ENCODE results near the gene ENGASE.
"Not testable (repeated sequence)": the region's sequence is repeated elsewhere in the genome, so short reads cannot be mapped to it uniquely, and the experiment has no call there.

ENGASE gene

GRCh38 chr17:79074649-79075445, at the start of gene ENGASE:
TSS of gene ENGASE (plus strand) at chr17:79074824. CDS start at chr17:79074945, 121 bp downstream.
- peak; percentile 78 to 80 for DNase-seq (ENCODE audit: low read depth in 2 of 2)

- no peak for DNase-seq (ENCODE audit: low read depth in 2 of 2)
Observed at GRCh38 chr17:79024901-79025737, 49.5 kb upstream of the ENGASE start.

- no peak for DNase-seq (ENCODE audit: low read depth in 2 of 2)
Observed at GRCh38 chr17:79026376-79027273, 48.0 kb upstream of the ENGASE start.

GRCh38 chr17:79027274-79027924, 47.2 kb upstream of the ENGASE start:
- DNase-seq (ENCODE audit: low read depth in 2 of 2), result no peak

GRCh38 chr17:79027925-79028491, 46.6 kb upstream of the ENGASE start:
- DNase-seq (ENCODE audit: low read depth in 2 of 2), result no peak

GRCh38 chr17:79028496-79029326, 45.9 kb upstream of the ENGASE start:
- DNase-seq (ENCODE audit: low read depth in 2 of 2), result no peak

- DNase-seq (ENCODE audit: low read depth in 2 of 2), result no peak
Observed at GRCh38 chr17:79029327-79030009, 45.2 kb upstream of the ENGASE start.

- not testable (repeated sequence) for DNase-seq (ENCODE audit: low read depth in 2 of 2)
Observed at GRCh38 chr17:79030636-79031035, 44.0 kb upstream of the ENGASE start.

GRCh38 chr17:79031996-79032875, 42.4 kb upstream of the ENGASE start:
- DNase-seq (ENCODE audit: low read depth in 2 of 2), result no peak

- no peak for DNase-seq (ENCODE audit: low read depth in 2 of 2)
Observed at GRCh38 chr17:79033046-79033616, 41.5 kb upstream of the ENGASE start.

- no peak for DNase-seq (ENCODE audit: low read depth in 2 of 2)
Observed at GRCh38 chr17:79033741-79034501, 40.7 kb upstream of the ENGASE start.

GRCh38 chr17:79034931-79035485, 39.6 kb upstream of the ENGASE start:
- DNase-seq (ENCODE audit: low read depth in 2 of 2), result no peak

- DNase-seq (ENCODE audit: low read depth in 2 of 2), result no peak
Observed at GRCh38 chr17:79035686-79036085, 38.9 kb upstream of the ENGASE start.

- DNase-seq (ENCODE audit: low read depth in 2 of 2), result no peak
Observed at GRCh38 chr17:79036181-79036580, 38.4 kb upstream of the ENGASE start.

- no peak for DNase-seq (ENCODE audit: low read depth in 2 of 2)
Observed at GRCh38 chr17:79036596-79036995, 38.0 kb upstream of the ENGASE start.

GRCh38 chr17:79038545-79039135, 36.0 kb upstream of the ENGASE start:
- no peak for DNase-seq (ENCODE audit: low read depth in 2 of 2)

GRCh38 chr17:79039171-79039570, 35.5 kb upstream of the ENGASE start:
- DNase-seq (ENCODE audit: low read depth in 2 of 2), result no peak

Data from activated CD8-positive, alpha-beta memory T cell treated with anti-CD3 and anti-CD28 coated beads for 4 hours (primary cell).